Stimulated activated CD4-positive, alpha-beta T cell treated with anti-CD3 and anti-CD28 coated beads, Interleukin-15, amount 100 ng/mL, for 1 hour (primary cell): ENCODE measurements around the gene PLEKHG4B.

ENCODE experiments used
- DNase-seq, 2 donors: peaks; one replicate each; pipeline ENCODE4 v3.0.0-alpha.2; 2020; ENCODE audit warnings: low read depth in 1 of 2, low spot score in 1 of 2

Gene PLEKHG4B

DNA sequence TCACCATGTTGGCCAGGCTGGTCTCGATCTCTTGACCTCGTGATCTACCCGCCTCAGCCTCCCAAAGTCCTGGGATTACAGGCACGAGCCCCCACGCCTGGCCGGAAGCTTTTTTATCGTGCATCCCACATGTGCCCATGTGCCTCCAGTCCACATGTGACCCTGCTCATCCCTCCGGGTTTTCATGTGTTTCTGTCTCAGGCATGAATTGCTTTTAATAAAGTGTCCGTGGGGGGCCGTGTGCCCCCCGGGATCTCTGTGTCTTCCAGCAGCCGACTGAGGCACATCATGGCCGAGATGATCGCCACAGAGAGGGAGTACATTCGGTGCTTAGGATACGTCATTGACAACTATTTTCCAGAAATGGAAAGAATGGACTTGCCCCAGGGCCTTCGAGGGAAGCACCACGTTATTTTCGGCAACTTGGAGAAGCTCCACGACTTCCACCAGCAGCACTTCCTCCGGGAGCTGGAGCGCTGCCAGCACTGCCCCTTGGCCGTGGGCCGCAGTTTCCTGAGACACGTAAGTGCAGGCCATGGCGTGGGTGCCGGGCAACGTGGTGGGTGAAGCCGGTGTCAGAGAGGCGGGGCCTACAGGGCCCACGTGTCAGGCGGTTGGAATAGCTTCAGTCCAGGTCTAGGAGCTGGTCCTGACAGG, 77.2 kb downstream of the PLEKHG4B start:
- no peak for DNase-seq

- no peak for DNase-seq
Measured at GRCh38 chr5:169728-170094, 77.7 kb downstream of the PLEKHG4B start.

DNA sequence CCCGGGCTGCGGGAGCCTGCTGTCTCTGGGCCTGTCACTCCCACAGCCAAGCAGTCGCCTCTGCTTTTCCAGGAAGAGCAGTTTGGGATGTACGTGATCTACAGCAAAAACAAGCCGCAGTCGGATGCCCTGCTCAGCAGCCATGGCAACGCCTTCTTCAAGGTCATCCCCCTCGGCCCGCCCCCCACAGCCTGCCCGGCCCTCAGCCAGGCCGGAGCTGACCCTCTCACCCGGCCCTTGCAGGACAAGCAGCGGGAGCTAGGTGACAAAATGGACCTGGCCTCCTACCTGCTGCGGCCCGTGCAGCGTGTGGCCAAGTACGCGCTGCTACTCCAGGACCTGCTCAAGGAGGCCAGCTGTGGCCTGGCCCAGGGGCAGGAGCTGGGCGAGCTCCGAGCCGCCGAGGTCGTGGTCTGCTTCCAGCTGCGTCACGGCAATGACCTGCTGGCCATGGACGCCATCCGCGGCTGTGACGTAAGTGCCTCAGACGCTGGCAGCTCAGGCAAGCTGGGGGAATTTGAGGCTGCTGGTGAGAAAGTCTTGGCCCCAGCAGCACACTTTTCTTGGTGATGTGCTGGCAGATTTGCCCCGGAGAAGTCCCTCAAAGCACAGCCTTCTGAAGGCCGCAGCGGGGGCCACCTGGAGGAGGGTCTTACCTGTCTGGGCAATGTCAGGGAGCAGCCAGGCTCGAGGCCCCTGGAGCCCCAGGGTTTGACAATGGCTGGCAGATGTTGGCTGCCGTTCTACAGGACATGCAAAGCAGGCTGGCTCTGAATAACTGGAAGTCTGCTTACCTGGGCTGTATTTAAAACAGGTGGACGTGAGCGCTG, 79.2 kb downstream of the PLEKHG4B start:
- DNase-seq, result no peak

GRCh38 chr5:171801-172331, 79.9 kb downstream of the PLEKHG4B start:
- no peak for DNase-seq

GRCh38 chr5:172421-172820, 80.5 kb downstream of the PLEKHG4B start:
- no peak for DNase-seq

- no peak for DNase-seq
Measured at GRCh38 chr5:172841-173251, 80.9 kb downstream of the PLEKHG4B start.

DNA sequence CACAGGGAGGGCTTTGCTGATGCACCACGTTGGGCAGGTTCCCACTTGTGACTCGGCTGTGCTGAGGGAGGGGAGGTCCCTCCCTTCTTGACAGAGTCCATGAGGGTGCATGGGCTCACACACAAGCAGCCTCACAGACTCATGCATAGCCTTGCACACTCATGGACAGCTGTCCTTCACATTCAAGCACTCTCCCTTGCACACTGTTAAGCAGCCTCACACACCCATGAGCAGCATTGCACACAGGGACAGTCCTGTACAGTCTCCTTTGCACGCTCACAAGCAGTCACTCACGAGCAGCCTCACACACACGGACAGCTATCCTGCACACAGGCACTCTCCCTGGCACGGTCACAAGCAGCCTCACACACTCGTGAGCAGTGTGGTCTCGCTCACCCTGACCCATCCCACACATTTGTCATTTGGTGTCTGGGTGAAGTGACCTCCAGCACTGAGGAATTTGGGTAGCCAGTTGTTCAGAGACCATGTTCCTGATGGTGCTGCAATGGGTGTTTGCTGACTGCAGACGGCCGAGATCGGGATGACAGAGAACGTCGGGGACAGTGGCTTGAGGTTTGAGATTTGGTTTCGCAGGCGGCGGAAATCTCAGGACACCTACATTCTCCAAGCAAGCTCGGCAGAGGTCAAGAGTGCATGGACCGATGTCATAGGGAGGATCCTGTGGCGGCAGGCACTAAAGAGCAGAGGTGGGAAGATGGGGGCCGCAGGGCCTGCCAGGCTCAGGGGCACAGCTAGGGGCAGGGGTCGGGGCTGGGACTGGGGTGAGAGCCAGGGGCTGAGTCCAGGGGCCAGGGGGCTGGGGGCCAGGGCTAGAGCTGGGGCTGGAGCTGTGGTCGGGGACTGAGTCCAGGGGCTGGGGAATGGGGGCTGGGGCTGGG, 81.7 kb downstream of the PLEKHG4B start:
- no peak for DNase-seq

DNA sequence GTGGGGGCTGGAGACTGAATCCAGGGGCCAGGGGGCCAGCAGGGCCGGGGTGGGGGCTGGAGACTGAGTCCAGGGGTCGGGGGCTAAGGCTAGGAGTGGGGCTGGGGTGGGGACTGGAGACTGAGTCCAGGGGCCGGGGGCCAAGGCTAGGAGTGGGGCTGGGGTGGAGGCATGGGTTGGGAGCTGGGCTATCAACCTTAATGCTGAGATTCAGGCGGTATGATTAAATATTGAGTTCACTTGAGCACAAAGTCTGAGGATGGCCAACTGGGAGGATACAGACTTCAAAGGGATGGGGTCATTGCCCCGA, 82.3 kb downstream of the PLEKHG4B start:
- no peak for DNase-seq

DNA sequence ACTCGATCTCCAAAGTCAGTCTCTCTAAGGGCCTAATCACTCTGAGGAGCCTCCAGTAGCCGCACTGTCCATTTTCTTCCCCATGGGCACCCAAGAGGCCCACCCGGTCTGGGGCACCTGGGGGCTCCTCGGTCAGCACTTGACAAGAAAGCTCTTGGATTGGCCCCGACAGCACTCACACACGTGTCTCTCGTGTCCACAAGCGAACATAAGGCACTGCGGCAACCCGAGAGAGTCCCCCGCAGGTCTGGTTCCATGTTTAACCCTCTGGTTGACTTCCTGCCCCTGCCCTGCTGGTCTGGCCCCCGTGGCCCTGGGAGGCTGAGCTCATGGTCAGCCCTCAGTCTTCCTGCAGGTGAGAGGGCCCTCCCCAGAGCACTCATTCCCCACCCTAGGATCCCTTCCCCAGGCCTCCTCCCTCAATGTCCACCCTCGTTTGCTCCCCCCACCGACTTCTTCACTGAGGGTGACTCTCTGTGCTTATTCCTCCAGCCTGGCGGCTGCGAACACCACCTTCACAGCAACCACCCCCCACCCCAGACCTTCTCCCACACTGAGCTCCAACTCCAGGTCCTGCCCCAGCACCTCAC, 83.0 kb downstream of the PLEKHG4B start:
- DNase-seq, result no peak

GRCh38 chr5:176296-176823, 84.4 kb downstream of the PLEKHG4B start:
- no peak for DNase-seq

DNA sequence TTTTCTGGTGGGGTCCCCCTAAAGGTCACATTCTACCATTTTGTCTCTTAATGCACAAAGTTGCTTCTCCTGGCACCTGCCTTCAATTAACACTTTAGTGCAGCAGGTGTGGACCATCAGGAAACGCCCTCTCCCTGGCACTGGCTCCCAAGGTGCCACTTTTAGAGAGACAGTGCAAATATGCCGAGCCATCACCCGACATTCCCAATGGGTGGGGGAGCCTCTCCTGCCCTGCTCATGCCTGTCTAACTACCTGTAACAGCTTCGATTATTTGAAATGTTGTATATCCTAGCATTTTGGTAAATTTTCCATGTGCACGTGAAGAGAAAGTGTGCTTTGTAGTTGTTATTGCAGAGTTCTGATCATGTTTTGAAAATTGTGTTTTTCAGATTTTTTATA, 86.1 kb downstream of the PLEKHG4B start:
- no peak for DNase-seq

DNA sequence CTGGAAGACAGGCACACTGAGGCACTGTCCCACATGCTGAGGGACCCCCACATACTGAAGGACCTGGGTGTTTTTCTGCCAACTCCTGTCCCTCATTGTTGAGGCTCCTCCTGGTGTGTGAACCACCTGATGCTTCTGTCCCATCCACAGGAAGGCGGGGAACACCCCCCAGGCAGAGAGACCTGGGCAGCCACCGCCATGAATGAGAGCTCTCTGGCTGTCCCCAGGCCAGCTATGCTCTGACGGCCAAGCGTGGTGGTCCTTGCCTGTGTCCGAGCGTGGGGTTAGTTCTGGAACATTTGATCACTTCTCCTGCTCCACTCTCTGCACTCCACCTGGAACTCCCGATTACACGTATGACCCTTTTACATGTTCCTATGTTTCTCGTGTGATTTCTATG, 87.4 kb downstream of the PLEKHG4B start:
- DNase-seq, result no peak

DNA sequence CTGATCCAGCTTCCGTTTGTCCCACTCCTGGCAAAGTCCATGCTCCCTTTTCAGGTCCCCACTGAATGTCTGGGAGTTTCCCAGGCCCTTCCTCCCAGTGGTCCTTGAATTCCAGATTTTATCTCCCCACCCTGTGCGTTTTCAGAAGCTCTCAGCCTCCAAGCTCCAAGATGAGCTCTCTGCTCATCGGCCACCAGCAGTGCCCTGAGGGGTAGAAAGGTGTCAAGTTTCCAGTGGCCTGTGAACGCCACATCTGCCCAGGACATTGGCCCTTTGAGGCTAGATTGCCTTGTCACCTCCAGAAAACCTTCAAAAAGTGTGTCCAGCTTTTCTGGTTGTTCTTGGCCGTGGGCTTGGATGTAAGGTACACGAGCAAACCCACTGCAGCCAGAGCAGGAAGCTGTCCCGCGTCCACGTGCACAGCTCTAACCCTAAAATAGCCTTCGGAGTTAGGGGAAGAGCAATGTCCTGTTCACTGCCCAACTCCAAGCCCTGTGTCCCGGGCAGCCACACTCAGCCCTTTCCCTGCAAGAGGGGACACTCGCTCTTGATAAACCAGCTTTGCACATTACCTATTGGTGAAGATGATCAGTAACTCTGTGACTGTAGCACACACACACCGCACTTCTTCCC, 88.4 kb downstream of the PLEKHG4B start:
- no peak for DNase-seq

DNA sequence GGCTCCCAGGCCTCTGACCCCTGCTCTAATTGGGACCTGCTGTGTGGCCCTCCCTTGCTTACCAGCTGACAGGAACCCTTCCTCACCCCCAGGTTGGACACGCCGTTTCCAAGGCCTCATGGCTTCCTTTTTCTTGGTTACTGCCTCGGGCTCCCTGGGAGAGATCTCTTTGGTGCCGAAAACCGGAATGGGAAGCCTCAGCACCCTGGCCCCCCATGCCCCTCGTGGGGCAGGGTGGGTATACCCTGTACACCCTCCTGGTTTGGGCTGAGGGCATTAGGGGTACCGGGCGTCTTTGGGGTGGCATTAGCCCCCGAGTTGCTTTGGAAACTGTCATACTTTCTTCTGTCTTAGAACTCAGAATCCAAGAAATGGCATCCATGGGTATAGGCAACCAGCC, 89.2 kb downstream of the PLEKHG4B start:
- DNase-seq, result no peak

DNA sequence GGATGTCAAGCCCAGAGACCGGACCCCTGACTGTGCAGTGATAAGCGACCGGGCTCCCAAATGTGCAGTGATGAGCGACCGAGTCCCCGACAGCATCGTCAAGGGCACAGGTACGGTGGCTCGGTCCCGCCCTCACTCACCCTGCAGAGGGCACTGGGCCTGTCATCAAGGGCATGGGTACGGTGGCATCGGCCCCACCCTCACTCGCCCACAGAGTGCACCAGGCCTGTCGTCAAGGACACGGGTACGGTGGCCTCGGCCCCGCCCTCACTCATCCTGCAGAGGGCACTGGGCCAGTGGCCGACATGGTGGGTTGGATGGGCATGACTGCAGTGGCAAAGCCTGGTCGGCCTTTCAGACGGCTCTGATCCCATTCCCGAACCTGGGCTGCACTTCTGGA, 89.6 kb downstream of the PLEKHG4B start:
- no peak for DNase-seq

DNA sequence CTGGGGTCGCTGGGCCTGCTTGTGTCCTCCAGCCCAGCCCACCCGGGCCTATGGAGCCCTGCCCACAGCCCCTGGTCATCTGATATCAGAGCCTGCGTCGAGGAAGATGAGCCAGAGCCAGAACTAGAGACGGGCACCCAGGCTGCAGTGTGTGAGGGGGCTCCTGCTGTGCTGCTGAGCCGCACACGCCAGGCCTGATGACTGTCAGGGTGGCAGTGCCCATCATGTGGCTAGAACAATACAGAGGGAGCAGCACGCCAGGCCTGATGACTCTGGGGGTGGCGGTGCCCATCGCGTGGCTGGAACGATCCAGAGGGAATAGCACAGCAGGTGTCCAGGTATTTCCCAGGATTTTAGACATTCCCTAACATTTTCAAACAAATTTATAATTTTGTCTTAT, 90.2 kb downstream of the PLEKHG4B start:
- no peak for DNase-seq

GRCh38 chr5:184471-184870, 92.5 kb downstream of the PLEKHG4B start:
- no peak for DNase-seq

DNA sequence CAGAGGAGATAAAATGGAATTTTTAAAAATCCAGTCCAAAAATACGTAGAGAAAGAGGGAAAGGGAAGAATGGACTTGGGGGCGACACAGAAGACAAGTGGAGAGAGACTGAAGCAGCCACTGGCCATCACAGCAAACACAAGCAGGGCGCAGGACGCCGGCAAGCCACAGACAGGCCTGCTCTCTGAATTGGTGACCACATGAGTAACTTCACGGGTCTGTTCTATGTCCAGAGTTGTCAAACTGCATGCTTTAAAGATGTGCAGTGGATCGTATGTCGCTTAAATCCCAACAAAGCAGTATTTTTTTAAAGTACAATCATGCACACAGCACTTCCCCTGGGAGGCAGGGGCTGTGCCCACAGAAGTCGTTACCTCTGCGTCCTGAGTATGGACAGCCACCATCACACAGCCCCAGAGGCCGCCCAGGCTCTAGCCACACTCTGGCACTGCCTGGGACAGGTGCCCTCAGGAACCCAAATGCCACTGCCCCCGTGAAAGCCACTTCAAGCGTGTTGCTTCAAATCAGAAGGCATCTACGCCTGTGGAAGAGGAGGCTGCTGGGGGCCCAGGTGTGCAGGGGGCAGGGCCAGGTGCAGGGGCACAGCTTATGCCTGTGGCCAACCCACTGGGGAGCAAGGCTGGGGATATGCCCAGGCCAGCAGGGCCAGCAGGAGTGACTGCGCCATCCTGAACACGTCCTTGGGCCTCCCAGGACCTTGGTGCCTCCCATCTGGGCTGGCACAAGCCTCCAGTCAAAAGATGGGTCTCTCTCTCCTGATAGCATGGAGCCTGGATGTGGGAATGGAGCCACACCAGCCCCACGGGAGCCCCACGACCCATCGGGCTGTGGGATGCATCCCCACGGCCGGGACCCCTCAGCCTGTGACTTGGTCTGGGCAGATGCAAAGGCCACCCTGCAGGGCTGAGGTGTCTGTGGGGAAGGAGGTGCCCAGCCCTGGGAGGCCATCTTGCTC, 93.4 kb downstream of the PLEKHG4B start:
- DNase-seq, result no peak
